Measurements from ENCODE around the gene OR10AD1.

GRCh38 chr12:48219631-48220030 lies 16.5 kb upstream of the OR10AD1 start:
- no peak for TF ChIP-seq CTCF (optimal IDR thresholded peaks at IDR 0.05 in 1 of 3, IDR thresholded peaks at IDR 0.05 in 1 of 3, conservative IDR thresholded peaks at IDR 0.05 in 1 of 3; ENCODE audit: extremely low read depth in 1 of 3, insufficient read depth in 2 of 3, low read length in 3 of 3)
- TF ChIP-seq EZH2 (IDR thresholded peaks at IDR 0.05; ENCODE audit: low read length) = no peak

Data from keratinocyte (primary cell).